NCI-H1930 (cell line): ENCODE data around the gene USP10.

Experiments
- DNase-seq, 2 experiments: peaks; one replicate each; lab custom pipeline; 2025; lab: John Stamatoyannopoulos, UW

Gene USP10

DNA sequence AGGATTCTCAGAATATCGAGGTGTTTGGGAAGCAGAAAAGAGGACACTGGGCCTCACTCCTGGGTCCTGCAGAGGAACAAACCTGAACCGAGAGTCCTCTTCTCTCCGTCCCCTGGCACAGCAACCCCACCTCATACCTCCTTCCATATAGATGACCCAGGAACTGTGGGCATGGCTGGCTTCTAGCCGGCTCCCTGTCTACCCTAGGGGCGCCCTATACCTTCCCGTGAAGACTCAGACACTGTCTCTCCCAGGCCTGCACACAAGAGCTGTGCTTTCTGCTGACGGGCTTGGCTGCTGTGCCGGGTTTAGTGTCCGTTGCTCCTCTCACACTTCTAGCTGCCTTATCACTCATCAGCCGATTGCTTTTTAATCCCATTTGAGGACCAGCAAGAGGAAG, 73.5 kb downstream of the USP10 start:
- DNase-seq = no peak

DNA sequence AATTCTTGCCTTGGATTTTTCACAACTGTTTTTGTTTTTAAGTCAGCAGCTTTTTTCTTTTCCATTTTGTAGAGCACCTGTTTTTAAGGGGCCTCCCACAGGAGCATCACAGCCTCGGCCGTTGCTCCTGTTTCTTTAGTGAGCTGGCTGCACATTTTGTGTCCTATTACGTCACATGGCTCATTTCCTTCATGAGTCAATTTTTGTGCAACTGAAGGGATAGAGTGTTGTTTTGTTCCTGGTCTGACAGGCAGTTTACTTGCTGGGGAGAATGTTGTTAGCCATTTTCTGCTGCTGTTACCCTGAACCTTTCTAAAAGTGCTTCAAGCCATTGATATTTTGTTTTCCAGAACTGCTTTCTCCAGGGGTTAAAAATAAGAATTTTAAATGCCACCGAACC, 75.0 kb downstream of the USP10 start:
- no peak for DNase-seq

- DNase-seq = no peak
These were observed 75.5 kb downstream of the USP10 start for GRCh38 chr16:84775262-84775810.

GRCh38 chr16:84777435-84777834, 77.6 kb downstream of the USP10 start:
- DNase-seq = no peak

GRCh38 chr16:84778720-84779119, 78.9 kb downstream of the USP10 start:
- DNase-seq = no peak

GRCh38 chr16:84780063-84780462, 80.3 kb downstream of the USP10 start:
- no peak for DNase-seq

- no peak for DNase-seq
These were observed 81.0 kb downstream of the USP10 start for GRCh38 chr16:84780544-84781376.

GRCh38 chr16:84782846-84783245, 83.0 kb downstream of the USP10 start:
- no peak for DNase-seq

DNA sequence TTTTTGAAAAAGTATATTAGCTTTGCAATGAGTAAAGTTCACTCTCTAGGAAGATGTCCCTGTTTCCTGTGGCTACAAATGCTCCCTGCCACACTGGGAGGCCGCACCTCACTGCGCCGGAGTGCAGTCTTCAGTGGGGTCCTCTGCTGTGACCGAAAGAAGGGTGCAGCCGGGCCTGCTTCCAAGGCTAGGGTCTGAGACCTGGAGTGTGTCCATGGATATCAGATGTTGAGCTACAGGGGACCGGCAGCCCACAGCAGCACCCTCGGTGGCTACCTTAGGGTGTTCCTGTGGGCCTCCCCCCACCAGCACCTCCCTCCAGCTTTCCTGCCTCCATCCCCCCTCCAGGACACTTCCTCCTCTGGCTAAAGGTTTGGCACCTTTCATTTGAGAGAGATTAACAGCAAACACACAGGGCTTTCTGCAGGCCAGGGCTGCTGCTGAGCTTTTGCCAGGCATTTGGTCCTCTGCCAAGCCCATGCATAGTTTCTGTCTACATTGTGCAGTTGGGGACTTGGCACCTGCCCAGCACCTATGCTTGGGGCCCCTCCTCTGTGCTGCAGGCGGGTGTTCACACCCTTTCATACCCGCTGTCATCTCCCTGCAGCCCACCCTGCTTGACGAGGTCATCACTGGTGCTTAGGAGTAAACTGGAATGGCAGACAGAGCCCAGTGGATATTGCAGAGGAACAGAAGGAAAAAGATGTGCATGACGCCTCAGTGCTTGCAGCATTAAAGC, 86.2 kb downstream of the USP10 start:
- DNase-seq = no peak

DNA sequence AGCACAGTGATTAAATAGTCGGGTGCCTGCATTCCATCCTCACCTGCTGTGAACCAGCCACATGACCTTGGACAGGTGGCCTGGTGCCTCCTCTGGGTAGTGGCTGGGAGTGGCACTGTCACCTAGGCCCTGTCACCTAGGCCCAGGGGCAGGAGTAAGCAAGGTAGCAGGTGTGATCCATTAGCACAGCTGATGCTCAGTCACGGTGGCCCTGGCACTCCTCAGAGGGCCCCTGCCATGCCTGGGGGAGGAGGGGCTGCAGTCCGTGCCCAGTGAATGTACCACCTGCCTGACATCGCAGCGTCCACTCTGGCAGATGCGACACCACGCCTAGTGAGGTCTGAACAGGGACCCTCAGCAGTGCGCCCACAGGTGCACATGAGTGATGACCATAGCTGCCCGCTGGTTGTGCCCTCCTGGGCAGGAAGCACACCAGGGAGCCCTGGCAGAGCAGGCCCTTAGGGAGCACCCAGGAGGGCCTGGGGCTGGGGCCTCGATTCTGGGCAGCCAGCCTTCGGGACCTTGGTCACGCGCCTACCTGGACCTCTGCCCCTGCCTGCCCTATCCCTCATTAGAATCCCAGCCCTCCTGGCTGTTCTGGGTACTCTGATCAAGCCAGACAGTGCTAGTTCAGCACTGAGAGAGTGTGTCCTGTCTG, 86.9 kb downstream of the USP10 start:
- no peak for DNase-seq

- no peak for DNase-seq
These were observed 87.4 kb downstream of the USP10 start for GRCh38 chr16:84787263-84787622.

DNA sequence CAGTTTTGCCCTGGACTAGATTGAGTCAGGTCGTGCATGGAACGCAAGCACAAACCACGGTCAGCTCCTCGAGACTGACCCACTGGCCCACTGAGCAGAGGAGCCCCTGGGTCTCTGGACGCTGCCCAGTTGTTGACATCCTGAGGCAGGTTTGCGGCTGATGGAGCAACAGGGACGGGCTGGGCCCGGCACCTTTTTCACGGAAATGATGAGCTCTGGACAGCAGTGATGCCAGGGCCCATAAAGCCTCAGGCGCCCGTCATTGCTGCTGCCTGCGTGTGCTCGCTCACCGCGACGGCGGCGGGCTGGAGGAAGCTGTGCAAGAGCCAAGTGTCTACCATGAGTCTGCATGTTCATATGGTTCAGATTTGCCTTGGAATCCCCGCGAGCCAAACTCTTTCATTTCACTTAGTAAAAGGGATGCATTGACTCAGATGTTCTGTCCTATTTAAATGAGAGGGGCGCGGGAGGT, 89.2 kb downstream of the USP10 start:
- DNase-seq = no peak

GRCh38 chr16:84789431-84789830, 89.6 kb downstream of the USP10 start:
- DNase-seq = no peak

GRCh38 chr16:84790301-84790700, 90.5 kb downstream of the USP10 start:
- no peak for DNase-seq

- DNase-seq = no peak
These were observed 91.3 kb downstream of the USP10 start for GRCh38 chr16:84791088-84791487.

GRCh38 chr16:84791501-84791900, 91.7 kb downstream of the USP10 start:
- DNase-seq = no peak

DNA sequence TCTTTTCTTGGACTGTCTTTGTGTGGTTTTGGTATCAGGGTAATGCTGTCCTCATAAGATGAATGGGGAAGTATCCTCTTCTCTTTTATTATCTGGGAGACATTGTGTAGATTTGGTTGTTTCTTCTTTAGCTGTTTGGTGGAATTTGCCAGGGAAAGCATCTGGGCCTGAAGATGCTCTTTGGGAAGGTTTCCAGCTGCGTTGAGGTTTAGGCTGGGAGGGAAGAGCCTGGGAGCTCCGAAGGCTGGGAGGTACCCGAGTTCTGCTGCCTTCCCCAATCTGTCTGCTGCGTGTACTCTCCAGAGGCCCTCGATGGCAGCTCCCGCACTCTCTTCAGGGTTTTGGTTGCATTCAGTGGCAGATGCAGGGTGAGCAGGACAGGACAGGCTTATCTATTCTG, 94.4 kb downstream of the USP10 start:
- no peak for DNase-seq

DNA sequence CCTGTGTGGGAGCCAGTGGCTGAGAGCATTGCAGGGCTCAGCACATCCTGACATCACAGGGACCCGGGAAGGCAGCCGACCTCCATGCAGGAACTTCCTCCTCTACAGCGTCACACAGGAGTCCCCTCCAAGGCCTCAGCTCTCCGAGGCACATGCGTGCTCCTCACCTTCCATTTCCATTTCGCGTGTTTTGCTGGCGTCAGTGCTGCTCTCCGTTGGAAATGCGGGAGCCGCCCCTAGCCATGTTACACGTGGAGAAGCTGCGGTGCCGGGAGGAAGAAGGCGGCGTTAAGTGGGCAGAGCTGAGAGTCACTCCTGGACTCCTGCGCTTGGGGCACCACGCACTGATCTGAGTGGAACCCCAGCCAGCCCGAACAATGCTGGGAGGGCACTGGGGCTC, 94.8 kb downstream of the USP10 start:
- DNase-seq = no peak

DNA sequence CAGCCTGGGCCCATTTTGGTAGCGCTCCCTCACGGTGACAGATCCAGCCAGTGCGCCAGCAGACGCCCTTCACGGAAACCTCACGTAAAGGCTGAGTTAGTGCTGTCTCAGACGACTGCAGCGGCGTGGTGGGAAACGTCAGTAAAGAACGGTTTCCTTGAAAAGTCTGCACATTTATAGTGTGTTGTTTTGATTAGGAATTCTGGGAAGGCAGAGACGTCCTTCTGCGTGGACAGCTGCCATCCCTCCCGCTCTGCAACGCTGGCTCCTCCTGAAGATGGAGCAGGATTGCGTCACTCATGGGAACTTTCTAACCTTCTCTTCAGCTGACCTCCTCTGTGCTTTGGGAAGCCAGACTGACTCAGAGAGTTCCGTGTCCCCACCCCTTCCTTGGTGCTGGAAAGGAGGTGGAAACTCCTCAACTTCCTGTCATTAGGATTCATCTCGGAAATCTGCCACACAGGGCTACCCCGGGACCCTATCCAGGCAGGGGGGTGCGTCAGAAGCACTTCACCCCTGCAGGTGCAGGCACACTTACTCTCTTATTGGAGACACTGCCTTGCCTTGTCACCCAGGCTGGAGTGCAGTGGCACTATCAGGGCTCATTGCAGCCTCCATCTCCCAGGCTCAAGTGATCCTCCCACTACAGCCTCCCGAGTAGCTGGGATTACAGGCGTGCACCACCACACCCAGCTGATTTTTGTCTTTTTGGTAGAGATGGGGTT, 95.7 kb downstream of the USP10 start:
- no peak for DNase-seq

DNA sequence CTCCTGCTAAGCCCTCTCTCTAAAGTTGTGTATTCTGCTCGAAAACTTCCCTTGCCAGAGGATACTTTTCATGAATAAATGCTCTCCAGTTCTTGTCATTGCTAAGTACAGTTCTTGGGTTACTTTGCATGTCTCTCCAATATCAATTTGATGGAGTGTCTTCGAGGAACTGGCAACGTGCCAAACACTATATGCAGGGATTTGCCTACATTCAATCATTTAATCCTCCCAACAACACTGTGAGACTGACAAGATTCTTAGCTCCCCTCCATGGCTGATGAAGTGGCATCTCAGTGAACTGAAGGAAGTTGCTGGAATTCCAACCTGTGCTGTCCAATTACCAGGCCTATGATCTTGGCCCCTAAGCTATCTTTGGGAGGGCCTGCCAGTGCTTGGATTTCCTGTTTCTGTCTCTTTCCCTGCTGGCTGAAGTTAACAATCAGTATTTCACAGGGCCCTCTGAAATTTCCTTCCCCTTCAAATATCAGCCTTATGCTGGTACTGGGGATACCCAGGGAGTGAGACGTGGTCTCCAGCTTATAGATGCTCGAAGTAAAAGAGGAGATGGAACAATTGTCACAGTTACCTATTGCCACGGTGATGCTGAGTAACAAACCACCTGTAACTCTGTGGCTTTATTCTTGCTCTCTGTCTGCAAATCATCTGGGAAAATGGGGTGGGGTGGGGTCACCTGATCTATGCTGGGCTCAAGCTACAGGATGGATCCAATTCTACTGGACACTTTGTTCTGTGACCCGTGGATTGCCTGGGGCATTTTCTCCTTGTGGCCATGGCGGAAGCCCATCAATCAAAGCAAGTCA, 100.6 kb downstream of the USP10 start:
- DNase-seq = no peak

GRCh38 chr16:84803146-84803545, 103.3 kb downstream of the USP10 start:
- no peak for DNase-seq
